ENCODE results near the gene MIB1.

DNA sequence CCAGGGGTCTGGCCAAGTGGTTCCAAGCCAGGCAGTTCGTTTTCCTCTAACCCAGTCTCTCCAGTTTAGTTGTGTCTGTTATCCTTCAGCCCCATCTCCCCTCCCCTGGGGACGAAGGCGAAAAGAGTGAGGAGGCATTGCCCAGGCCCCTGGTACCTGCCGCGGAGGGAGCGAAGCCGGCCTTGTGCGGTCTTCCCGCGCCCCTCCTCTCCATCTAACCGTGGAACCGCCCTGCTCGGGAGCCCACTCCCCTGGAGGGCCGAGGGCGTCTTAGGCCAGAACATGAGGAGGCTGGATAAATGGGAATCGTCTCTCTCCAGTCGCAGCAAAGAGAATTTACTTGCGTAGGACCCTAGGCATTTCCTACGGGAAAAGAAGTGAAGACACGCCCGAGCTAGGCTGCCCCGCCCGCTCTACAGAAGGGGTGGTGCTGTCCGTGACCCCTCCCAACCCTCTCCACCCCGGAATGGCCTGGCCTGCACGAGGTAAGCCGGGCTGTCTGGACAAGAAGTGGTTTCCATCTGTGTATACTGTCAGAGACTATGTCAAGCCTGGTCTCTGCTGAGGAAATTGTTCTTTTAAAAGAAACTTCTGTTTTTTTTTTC is 156.2 kb downstream of the MIB1 start:
- TF ChIP-seq, protein P1, sequence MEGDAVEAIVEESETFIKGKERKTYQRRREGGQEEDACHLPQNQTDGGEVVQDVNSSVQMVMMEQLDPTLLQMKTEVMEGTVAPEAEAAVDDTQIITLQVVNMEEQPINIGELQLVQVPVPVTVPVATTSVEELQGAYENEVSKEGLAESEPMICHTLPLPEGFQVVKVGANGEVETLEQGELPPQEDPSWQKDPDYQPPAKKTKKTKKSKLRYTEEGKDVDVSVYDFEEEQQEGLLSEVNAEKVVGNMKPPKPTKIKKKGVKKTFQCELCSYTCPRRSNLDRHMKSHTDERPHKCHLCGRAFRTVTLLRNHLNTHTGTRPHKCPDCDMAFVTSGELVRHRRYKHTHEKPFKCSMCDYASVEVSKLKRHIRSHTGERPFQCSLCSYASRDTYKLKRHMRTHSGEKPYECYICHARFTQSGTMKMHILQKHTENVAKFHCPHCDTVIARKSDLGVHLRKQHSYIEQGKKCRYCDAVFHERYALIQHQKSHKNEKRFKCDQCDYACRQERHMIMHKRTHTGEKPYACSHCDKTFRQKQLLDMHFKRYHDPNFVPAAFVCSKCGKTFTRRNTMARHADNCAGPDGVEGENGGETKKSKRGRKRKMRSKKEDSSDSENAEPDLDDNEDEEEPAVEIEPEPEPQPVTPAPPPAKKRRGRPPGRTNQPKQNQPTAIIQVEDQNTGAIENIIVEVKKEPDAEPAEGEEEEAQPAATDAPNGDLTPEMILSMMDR (IDR thresholded peaks at IDR 0.05; ENCODE audit: low read length), result no peak
- TF ChIP-seq EZH2 (IDR thresholded peaks at IDR 0.05; ENCODE audit: borderline replicate concordance, low read length), result no peak

All from OCI-LY1 (cell line).